DOHH2 (cell line): ENCODE measurements around the gene SBK1.

Experiments
- CTCF ChIP-seq: fragments of 200-600 bp; sonication (generic); IDR thresholded peaks from one replicate; pipeline ENCODE4 v1.5.1; 2014; ENCODE audit warnings: antibody characterized with exemption, mild to moderate bottlenecking, low read depth, low read length; ENCODE audit not compliant: poor library complexity, severe bottlenecking
- EZH2phosphoT487 ChIP-seq: fragments of 200-600 bp; sonication (generic); IDR thresholded peaks from 2 replicates; pipeline ENCODE4 v1.6.1; 2017; ENCODE audit warnings: borderline replicate concordance, mild to moderate bottlenecking, antibody characterized with exemption, low read length, moderate library complexity, mixed read lengths

- TF ChIP-seq CTCF (no peak), EZH2phosphoT487 (no peak)
These were observed 17.5 kb downstream of the SBK1 start for GRCh38 chr16:28309811-28310311.
